Neural progenitor cell (in vitro differentiated cells): ENCODE data around the gene CACUL1. TPM values are rescaled to one million over a fixed set of nuclear protein-coding genes. Genes with fewer than 3 reads are reported as not detected.

Source experiments
- DNase-seq: peaks from one replicate; pipeline ENCODE4 v3.0.0-alpha.2; 2016; ENCODE audit warnings: low spot score
- H2AFZ ChIP-seq: fragments of 200-600 bp; sonication (generic); replicated peaks from 2 replicates; pipeline ENCODE4 v1.6.1; 2016; ENCODE audit warnings: antibody characterized with exemption
- H3F3A ChIP-seq: fragments of 200-600 bp; sonication (generic); 2 replicates; pipeline ENCODE4 v1.6.1; 2016; ENCODE audit warnings: antibody characterized with exemption, low read depth
- H3K27ac ChIP-seq: fragments of 200-600 bp; sonication (generic); 2 replicates; pipeline ENCODE4 v1.5.1; 2016; ENCODE audit warnings: mild to moderate bottlenecking
- H3K27me3 ChIP-seq: fragments of 200-600 bp; sonication (generic); 2 replicates; pipeline ENCODE4 v1.6.1; 2016; ENCODE audit warnings: mild to moderate bottlenecking, moderate library complexity
- H3K36me3 ChIP-seq: fragments of 200-600 bp; sonication (generic); 2 replicates; pipeline ENCODE4 v1.5.1; 2016
- H3K4me1 ChIP-seq: fragments of 200-600 bp; sonication (generic); 2 replicates; pipeline ENCODE4 v1.6.1; 2016; ENCODE audit warnings: mixed run types
- H3K4me2 ChIP-seq: fragments of 200-600 bp; sonication (generic); 2 replicates; pipeline ENCODE4 v1.6.1; 2016
- H3K4me3 ChIP-seq: fragments of 200-600 bp; sonication (generic); 2 replicates; pipeline ENCODE4 v1.5.1; 2016
- H3K79me2 ChIP-seq: fragments of 200-600 bp; sonication (generic); 2 replicates; pipeline ENCODE4 v1.6.1; 2016; ENCODE audit warnings: low read depth
- H3K9ac ChIP-seq: fragments of 200-600 bp; sonication (generic); 2 replicates; pipeline ENCODE4 v1.6.1; 2016
- H3K9me3 ChIP-seq: fragments of 200-600 bp; sonication (generic); 2 replicates; pipeline ENCODE4 v1.5.1; 2016; ENCODE audit warnings: low read depth
- H4K20me1 ChIP-seq: fragments of 200-600 bp; sonication (generic); 2 replicates; pipeline ENCODE4 v1.6.1; 2016; ENCODE audit warnings: low read depth
- H3K27ac Mint-ChIP-seq: 3 replicates; pipeline ENCODE4 v1.8.0; 2021; ENCODE audit warnings: mixed read lengths
- H3K27me3 Mint-ChIP-seq: 2 replicates; pipeline ENCODE4 v1.8.0; 2022; ENCODE audit warnings: low read depth, mild to moderate bottlenecking, inconsistent platforms, moderate library complexity, mixed read lengths; ENCODE audit not compliant: insufficient read depth
- H3K36me3 Mint-ChIP-seq: 3 replicates; pipeline ENCODE4 v1.8.0; 2021; ENCODE audit warnings: mixed read lengths
- H3K4me1 Mint-ChIP-seq: 3 replicates; pipeline ENCODE4 v1.8.0; 2021; ENCODE audit warnings: mixed read lengths
- H3K4me3 Mint-ChIP-seq: 3 replicates; pipeline ENCODE4 v1.8.0; 2021; ENCODE audit warnings: mild to moderate bottlenecking, moderate library complexity, mixed read lengths
- H3K9me3 Mint-ChIP-seq: 3 replicates; pipeline ENCODE4 v1.8.0; 2020; ENCODE audit warnings: mixed read lengths
- EZH2 ChIP-seq: fragments of 200-600 bp; sonication (generic); IDR thresholded peaks from 2 replicates; pipeline ENCODE4 v1.6.1; 2017; ENCODE audit warnings: antibody characterized with exemption, mild to moderate bottlenecking, moderate library complexity
- EZH2phosphoT487 ChIP-seq: fragments of 200-600 bp; sonication (generic); IDR thresholded peaks from 2 replicates; pipeline ENCODE4 v1.6.1; 2017; ENCODE audit warnings: antibody characterized with exemption
- total RNA-seq: library from RNA; depleted of rRNA; stranded (reverse); fragments of >200 nt; gene quantifications from 2 replicates; pipeline ENCODE4 v1.2.3, GENCODE V29; 2015; ENCODE audit warnings: low replicate concordance
- TF ChIP-seq, protein P1 (sequence below): fragments of 200-600 bp; sonication (generic); IDR thresholded peaks from 2 replicates; pipeline ENCODE4 v1.5.1; 2017; ENCODE audit warnings: antibody characterized with exemption, mild to moderate bottlenecking

CACUL1 gene
- total RNA-seq, 1 donor from 2014 or later = 38.8 TPM

DNA sequence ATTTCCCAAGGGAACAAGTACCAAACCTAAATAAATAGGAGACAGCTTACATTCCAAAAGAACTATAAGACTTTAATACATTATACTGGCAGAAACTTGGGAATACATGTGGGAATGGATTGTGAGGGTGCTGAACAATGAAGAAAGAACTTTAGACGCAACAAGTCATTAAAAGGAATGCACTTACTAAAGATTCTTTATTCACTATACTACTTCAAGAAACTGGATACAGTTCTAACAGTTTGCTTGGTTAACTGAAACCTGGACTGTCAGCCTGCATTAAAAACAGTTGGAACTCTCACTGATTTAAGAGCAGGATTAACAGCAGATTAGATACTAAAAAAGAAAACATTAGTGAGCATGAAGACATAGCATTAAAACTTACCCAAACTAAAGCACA, 12.0 kb downstream of the CACUL1 start:
- peak overlapping the region; percentile 26 for H3K4me2 ChIP-seq
- no peaks in the 10 kb centered on the region for H3F3A ChIP-seq
- no peaks in the 10 kb centered on the region for H3K36me3 ChIP-seq
- H2AFZ ChIP-seq = no peak overlapping the region
- TF ChIP-seq EZH2phosphoT487 = no peak
- TF ChIP-seq, protein P1, sequence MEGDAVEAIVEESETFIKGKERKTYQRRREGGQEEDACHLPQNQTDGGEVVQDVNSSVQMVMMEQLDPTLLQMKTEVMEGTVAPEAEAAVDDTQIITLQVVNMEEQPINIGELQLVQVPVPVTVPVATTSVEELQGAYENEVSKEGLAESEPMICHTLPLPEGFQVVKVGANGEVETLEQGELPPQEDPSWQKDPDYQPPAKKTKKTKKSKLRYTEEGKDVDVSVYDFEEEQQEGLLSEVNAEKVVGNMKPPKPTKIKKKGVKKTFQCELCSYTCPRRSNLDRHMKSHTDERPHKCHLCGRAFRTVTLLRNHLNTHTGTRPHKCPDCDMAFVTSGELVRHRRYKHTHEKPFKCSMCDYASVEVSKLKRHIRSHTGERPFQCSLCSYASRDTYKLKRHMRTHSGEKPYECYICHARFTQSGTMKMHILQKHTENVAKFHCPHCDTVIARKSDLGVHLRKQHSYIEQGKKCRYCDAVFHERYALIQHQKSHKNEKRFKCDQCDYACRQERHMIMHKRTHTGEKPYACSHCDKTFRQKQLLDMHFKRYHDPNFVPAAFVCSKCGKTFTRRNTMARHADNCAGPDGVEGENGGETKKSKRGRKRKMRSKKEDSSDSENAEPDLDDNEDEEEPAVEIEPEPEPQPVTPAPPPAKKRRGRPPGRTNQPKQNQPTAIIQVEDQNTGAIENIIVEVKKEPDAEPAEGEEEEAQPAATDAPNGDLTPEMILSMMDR = no peak
- no peak for TF ChIP-seq EZH2
- no peaks in the 10 kb centered on the region for H3K9me3 ChIP-seq
- H3K79me2 ChIP-seq = peaks cover 100% of the 10 kb centered on the region
- Mint-ChIP-seq H3K9me3 (peaks cover 15% of the 10 kb centered on the region), H3K4me1 (peaks cover 3% of the 10 kb centered on the region), H3K36me3 (peaks cover 33% of the 10 kb centered on the region), H3K27me3 (peaks cover 2% of the 10 kb centered on the region), H3K4me3 (no peak overlapping the region), H3K27ac (no peak overlapping the region)
- no peak overlapping the region for H3K9ac ChIP-seq
- H3K4me1 ChIP-seq = peaks cover 6% of the 10 kb centered on the region
- H3K27ac ChIP-seq = no peak overlapping the region
- H3K27me3 ChIP-seq = no peaks in the 10 kb centered on the region
- no peak for DNase-seq
- peaks cover 77% of the 10 kb centered on the region for H4K20me1 ChIP-seq
- no peak overlapping the region for H3K4me3 ChIP-seq

- Mint-ChIP-seq H3K36me3 (peaks cover 29% of the 10 kb centered on the region), H3K4me3 (no peak overlapping the region), H3K9me3 (peaks cover 13% of the 10 kb centered on the region), H3K27ac (no peak overlapping the region), H3K4me1 (peaks cover 3% of the 10 kb centered on the region), H3K27me3 (peaks cover 2% of the 10 kb centered on the region)
- no peaks in the 10 kb centered on the region for H3K36me3 ChIP-seq
- H3K27me3 ChIP-seq = no peaks in the 10 kb centered on the region
- no peak for DNase-seq
- H4K20me1 ChIP-seq = peaks cover 77% of the 10 kb centered on the region
- no peaks in the 10 kb centered on the region for H3F3A ChIP-seq
- peaks cover 6% of the 10 kb centered on the region for H3K4me1 ChIP-seq
- H3K4me2 ChIP-seq = no peak overlapping the region
- H3K79me2 ChIP-seq = peaks cover 100% of the 10 kb centered on the region
- H3K9me3 ChIP-seq = no peaks in the 10 kb centered on the region
- no peak overlapping the region for H3K9ac ChIP-seq
- H3K27ac ChIP-seq = no peak overlapping the region
- no peak overlapping the region for H2AFZ ChIP-seq
- TF ChIP-seq EZH2phosphoT487 (no peak), EZH2 (no peak)
- TF ChIP-seq, protein P1 = no peak
- no peak overlapping the region for H3K4me3 ChIP-seq
Measured at GRCh38 chr10:118742032-118742431, 12.7 kb downstream of the CACUL1 start.

GRCh38 chr10:118738406-118738805, 16.4 kb downstream of the CACUL1 start:
- H4K20me1 ChIP-seq = peaks cover 84% of the 10 kb centered on the region
- Mint-ChIP-seq H3K4me1 (peaks cover 3% of the 10 kb centered on the region), H3K27ac (no peak overlapping the region), H3K27me3 (peaks cover 2% of the 10 kb centered on the region), H3K36me3 (peaks cover 17% of the 10 kb centered on the region), H3K9me3 (peaks cover 8% of the 10 kb centered on the region), H3K4me3 (no peak overlapping the region)
- no peak overlapping the region for H3K27ac ChIP-seq
- H3K4me2 ChIP-seq = no peak overlapping the region
- TF ChIP-seq, protein P1 = no peak
- H3K36me3 ChIP-seq = no peaks in the 10 kb centered on the region
- H3F3A ChIP-seq = no peaks in the 10 kb centered on the region
- peaks cover 6% of the 10 kb centered on the region for H3K4me1 ChIP-seq
- H3K4me3 ChIP-seq = no peak overlapping the region
- H3K79me2 ChIP-seq = peaks cover 100% of the 10 kb centered on the region
- no peaks in the 10 kb centered on the region for H3K9me3 ChIP-seq
- no peak overlapping the region for H2AFZ ChIP-seq
- no peak for DNase-seq
- no peak overlapping the region for H3K9ac ChIP-seq
- no peaks in the 10 kb centered on the region for H3K27me3 ChIP-seq
